ENCODE results near the gene C5orf15. TPM values are rescaled to one million over a fixed set of nuclear protein-coding genes. Genes with fewer than 3 reads are reported as not detected.

C5orf15 gene
- total and polyA plus RNA-seq, 4 donors, result 54.6 to 119 (median 81.4) TPM

- peak in 1 of 6 donors; percentile 5 for DNase-seq (ENCODE audit: low read depth in 4 of 6, low spot score in 6 of 6)
- Histone ChIP-seq H3K4me3 (ENCODE audit: low read depth, low read length) (peak overlapping the region; percentile 77), H3K27ac (ENCODE audit: low read depth, low read length) (peak overlapping the region; percentile 76), H3K4me1 (ENCODE audit: control insufficient read depth, insufficient read depth, low read length) (peaks cover 55% of the 10 kb centered on the region), H3K27me3 (ENCODE audit: control insufficient read depth, insufficient read depth, low read length) (no peaks in the 10 kb centered on the region), H3K9me3 (ENCODE audit: control insufficient read depth, insufficient read depth, low read length) (no peaks in the 10 kb centered on the region), H3K36me3 (ENCODE audit: control insufficient read depth, insufficient read depth, low read length) (peaks cover 17% of the 10 kb centered on the region)
- 0% methylated on average over 3 of the region's 11 CpGs for WGBS (ENCODE audit: insufficient coverage)
Measured at GRCh38 chr5:134003064-134003816, 34.8 kb upstream of the C5orf15 start.

- no peak overlapping the region for H3K4me3 ChIP-seq (ENCODE audit: low read depth, low read length)
- peaks cover 55% of the 10 kb centered on the region for H3K4me1 ChIP-seq (ENCODE audit: control insufficient read depth, insufficient read depth, low read length)
- no peak for DNase-seq (ENCODE audit: low read depth in 4 of 6, low spot score in 6 of 6)
Measured at GRCh38 chr5:134001938-134002731, 33.7 kb upstream of the C5orf15 start.

DNA sequence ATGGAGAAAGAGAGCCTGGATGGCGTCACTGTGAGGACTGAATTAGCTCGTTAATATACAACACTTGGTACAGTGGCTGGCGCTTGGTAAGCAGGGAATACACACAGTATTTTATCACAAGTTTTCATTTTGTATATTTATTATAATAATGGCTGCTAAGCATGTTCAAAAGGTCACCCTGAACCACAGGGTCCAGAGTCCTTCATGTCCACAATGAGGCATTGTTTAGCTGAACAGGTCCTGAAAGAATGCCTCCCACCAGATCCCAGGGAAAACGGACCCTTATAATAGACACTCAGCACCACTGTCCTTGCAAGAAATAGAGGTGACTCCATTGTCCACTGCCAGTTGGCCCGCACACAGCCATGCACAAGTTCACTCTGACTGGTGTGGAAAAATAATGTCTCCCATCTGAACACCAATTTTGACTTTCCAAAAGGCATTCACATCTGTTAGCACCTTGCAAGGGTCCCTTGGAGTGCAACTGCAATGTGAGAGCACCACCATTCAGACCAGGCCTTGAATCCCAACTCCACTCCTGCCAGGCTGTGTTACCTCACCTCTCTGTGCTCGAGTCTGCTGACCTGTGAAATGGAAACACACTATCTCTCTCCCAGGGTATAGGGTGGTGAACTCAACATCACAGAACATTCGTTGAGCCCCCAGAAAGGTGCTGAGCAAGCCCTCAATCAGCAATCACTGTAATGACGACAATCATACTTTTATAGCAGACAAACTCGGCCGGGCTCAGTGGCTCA, 32.5 kb upstream of the C5orf15 start:
- WGBS (ENCODE audit: insufficient coverage), result 84% methylated on average over 4 of the region's 10 CpGs
- H3K27ac ChIP-seq (ENCODE audit: low read depth, low read length), result no peak overlapping the region
- peaks cover 52% of the 10 kb centered on the region for H3K4me1 ChIP-seq (ENCODE audit: control insufficient read depth, insufficient read depth, low read length)
- DNase-seq (ENCODE audit: low read depth in 4 of 6, low spot score in 6 of 6), result no peak
- H3K36me3 ChIP-seq (ENCODE audit: control insufficient read depth, insufficient read depth, low read length), result peaks cover 17% of the 10 kb centered on the region
- no peak overlapping the region for H3K4me3 ChIP-seq (ENCODE audit: low read depth, low read length)
- H3K27me3 ChIP-seq (ENCODE audit: control insufficient read depth, insufficient read depth, low read length), result no peaks in the 10 kb centered on the region
- H3K9me3 ChIP-seq (ENCODE audit: control insufficient read depth, insufficient read depth, low read length), result no peaks in the 10 kb centered on the region

More at GRCh38 chr5:134001938-134002731, 33.7 kb upstream of the C5orf15 start:
- Histone ChIP-seq H3K27me3 (ENCODE audit: control insufficient read depth, insufficient read depth, low read length) (no peaks in the 10 kb centered on the region), H3K27ac (ENCODE audit: low read depth, low read length) (no peak overlapping the region), H3K36me3 (ENCODE audit: control insufficient read depth, insufficient read depth, low read length) (peaks cover 17% of the 10 kb centered on the region), H3K9me3 (ENCODE audit: control insufficient read depth, insufficient read depth, low read length) (no peaks in the 10 kb centered on the region)
- WGBS (ENCODE audit: insufficient coverage), result 95% methylated on average over 6 of the region's 13 CpGs

GRCh38 chr5:134000091-134000511, 31.7 kb upstream of the C5orf15 start:
- WGBS (ENCODE audit: insufficient coverage), result 78% methylated on average over 5 of the region's 5 CpGs
- Histone ChIP-seq H3K27ac (ENCODE audit: low read depth, low read length) (no peak overlapping the region), H3K36me3 (ENCODE audit: control insufficient read depth, insufficient read depth, low read length) (peaks cover 17% of the 10 kb centered on the region), H3K4me1 (ENCODE audit: control insufficient read depth, insufficient read depth, low read length) (peaks cover 51% of the 10 kb centered on the region), H3K27me3 (ENCODE audit: control insufficient read depth, insufficient read depth, low read length) (no peaks in the 10 kb centered on the region), H3K4me3 (ENCODE audit: low read depth, low read length) (no peak overlapping the region), H3K9me3 (ENCODE audit: control insufficient read depth, insufficient read depth, low read length) (no peaks in the 10 kb centered on the region)
- DNase-seq (ENCODE audit: low read depth in 4 of 6, low spot score in 6 of 6), result peak in 1 of 6 donors; percentile 55

GRCh38 chr5:133998807-133999206, 30.4 kb upstream of the C5orf15 start:
- DNase-seq (ENCODE audit: low read depth in 4 of 6, low spot score in 6 of 6), result no peak
- H3K4me3 ChIP-seq (ENCODE audit: low read depth, low read length), result no peak overlapping the region
- H3K27me3 ChIP-seq (ENCODE audit: control insufficient read depth, insufficient read depth, low read length), result no peaks in the 10 kb centered on the region
- peaks cover 52% of the 10 kb centered on the region for H3K4me1 ChIP-seq (ENCODE audit: control insufficient read depth, insufficient read depth, low read length)
- peaks cover 17% of the 10 kb centered on the region for H3K36me3 ChIP-seq (ENCODE audit: control insufficient read depth, insufficient read depth, low read length)
- no peak overlapping the region for H3K27ac ChIP-seq (ENCODE audit: low read depth, low read length)
- 97% methylated on average over 5 of the region's 7 CpGs for WGBS (ENCODE audit: insufficient coverage)
- no peaks in the 10 kb centered on the region for H3K9me3 ChIP-seq (ENCODE audit: control insufficient read depth, insufficient read depth, low read length)

DNA sequence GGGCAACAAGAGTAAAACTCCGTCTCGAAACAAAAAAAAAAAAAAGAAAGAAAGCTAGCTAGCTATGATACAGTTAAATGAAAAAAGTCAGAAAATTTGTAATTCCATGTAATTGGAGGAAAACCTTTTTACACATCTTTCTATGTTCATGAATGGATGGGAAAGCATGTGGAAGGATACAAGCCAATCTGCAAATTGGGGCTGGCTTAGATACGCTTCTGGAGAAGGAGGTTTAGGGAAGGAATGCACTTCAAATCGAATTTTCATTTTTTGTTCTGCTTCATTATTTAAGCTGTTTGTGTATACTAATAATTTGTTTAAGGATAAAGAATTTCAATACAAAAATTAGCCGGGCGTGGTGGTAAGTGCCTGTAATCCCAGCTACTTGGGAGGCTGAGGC, 29.6 kb upstream of the C5orf15 start:
- Histone ChIP-seq H3K4me1 (ENCODE audit: control insufficient read depth, insufficient read depth, low read length) (peaks cover 45% of the 10 kb centered on the region), H3K4me3 (ENCODE audit: low read depth, low read length) (no peak overlapping the region), H3K36me3 (ENCODE audit: control insufficient read depth, insufficient read depth, low read length) (peaks cover 17% of the 10 kb centered on the region), H3K9me3 (ENCODE audit: control insufficient read depth, insufficient read depth, low read length) (no peaks in the 10 kb centered on the region), H3K27ac (ENCODE audit: low read depth, low read length) (no peak overlapping the region), H3K27me3 (ENCODE audit: control insufficient read depth, insufficient read depth, low read length) (no peaks in the 10 kb centered on the region)
- 100% methylated on average over 2 of the region's 6 CpGs for WGBS (ENCODE audit: insufficient coverage)
- DNase-seq (ENCODE audit: low read depth in 4 of 6, low spot score in 6 of 6), result no peak

DNA sequence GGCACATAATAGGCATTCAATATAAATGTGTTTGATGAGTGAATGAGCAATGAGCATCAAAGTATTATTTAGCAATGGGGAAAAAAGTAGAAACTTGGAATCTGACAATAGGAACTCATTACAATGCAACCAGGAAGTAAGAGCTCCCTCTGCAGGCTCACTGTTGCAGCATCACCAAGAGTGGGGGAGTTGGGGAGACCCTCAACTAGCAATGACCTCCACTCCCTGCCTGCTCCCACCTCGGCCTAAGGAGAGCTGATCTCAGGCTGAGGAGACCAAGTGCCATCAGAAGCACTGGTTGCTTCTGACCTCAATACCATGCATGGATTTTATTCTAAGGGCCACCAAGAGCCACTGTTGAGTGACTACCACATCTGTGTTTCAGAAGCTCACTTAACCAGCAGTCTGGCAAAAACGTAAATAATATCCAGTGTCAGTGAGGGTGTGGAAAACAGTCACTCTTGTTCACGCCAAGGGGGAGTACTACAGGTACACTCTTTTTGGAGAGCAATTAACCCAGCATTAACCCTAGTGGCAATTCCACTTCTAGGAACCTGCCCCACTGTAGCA, 28.3 kb upstream of the C5orf15 start:
- no peak for DNase-seq (ENCODE audit: low read depth in 4 of 6, low spot score in 6 of 6)
- Histone ChIP-seq H3K27me3 (ENCODE audit: control insufficient read depth, insufficient read depth, low read length) (no peaks in the 10 kb centered on the region), H3K27ac (ENCODE audit: low read depth, low read length) (no peak overlapping the region), H3K4me3 (ENCODE audit: low read depth, low read length) (no peak overlapping the region), H3K9me3 (ENCODE audit: control insufficient read depth, insufficient read depth, low read length) (no peaks in the 10 kb centered on the region), H3K36me3 (ENCODE audit: control insufficient read depth, insufficient read depth, low read length) (peaks cover 12% of the 10 kb centered on the region), H3K4me1 (ENCODE audit: control insufficient read depth, insufficient read depth, low read length) (peaks cover 36% of the 10 kb centered on the region)
- WGBS (ENCODE audit: insufficient coverage), result 50% methylated on average over 1 of the region's 3 CpGs

DNA sequence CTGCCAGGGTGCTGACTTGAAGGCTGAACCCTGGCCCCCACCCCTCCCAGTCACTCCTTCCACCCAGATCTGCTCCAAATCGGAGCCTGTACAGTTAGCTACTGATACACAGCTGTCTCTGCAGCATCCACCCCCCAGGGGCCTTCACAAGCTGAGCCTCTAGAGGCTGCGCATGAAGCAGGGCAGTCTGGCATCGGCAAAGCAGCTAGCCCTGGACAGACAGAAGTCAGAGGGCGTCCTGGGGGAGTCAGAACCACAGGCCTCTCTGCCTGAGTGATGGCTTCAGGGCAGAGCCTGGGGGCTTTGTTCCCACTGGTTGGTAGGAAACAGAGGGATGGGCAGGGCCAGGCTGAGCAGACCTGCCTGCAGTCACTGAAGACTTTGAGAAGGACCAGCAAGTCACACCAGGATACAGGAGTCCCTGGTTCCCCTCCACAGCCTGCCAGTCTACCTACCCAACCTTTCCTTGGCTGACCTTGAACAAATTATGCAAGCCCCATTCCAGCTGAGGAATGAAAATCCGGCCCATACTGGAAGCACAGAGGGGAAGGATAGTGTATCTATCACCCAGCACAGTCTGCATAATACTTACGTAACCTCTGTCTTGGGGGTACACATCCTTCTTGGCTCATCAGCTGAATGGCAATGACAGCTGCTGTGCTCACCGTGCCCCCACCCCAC, 27.6 kb upstream of the C5orf15 start:
- DNase-seq (ENCODE audit: low read depth in 4 of 6, low spot score in 6 of 6), result no peak
- no peaks in the 10 kb centered on the region for H3K9me3 ChIP-seq (ENCODE audit: control insufficient read depth, insufficient read depth, low read length)
- 58% methylated on average over 5 of the region's 7 CpGs for WGBS (ENCODE audit: insufficient coverage)
- H3K27ac ChIP-seq (ENCODE audit: low read depth, low read length), result no peak overlapping the region
- no peaks in the 10 kb centered on the region for H3K27me3 ChIP-seq (ENCODE audit: control insufficient read depth, insufficient read depth, low read length)
- peaks cover 32% of the 10 kb centered on the region for H3K4me1 ChIP-seq (ENCODE audit: control insufficient read depth, insufficient read depth, low read length)
- H3K36me3 ChIP-seq (ENCODE audit: control insufficient read depth, insufficient read depth, low read length), result peaks cover 4% of the 10 kb centered on the region
- H3K4me3 ChIP-seq (ENCODE audit: low read depth, low read length), result no peak overlapping the region

DNA sequence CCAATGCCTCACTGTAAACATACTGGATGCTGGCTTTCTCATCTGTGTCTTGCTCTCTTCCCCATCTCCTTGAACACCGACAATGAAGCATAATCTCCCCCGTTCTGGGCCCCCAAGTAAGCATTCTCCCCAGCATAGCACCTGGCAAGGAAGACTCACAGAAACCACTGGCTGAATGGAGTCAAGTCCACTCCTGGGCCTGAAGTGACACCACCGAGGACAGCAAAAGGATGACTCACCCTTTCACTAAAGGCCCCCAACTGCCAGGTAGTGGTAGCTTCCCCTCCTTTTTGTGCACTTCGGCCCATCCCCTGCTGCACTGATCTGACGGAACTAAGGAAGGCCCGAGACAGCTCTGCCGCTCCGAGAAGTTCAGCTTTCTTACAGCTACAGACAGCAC, 26.9 kb upstream of the C5orf15 start:
- Histone ChIP-seq H3K27me3 (ENCODE audit: control insufficient read depth, insufficient read depth, low read length) (no peaks in the 10 kb centered on the region), H3K9me3 (ENCODE audit: control insufficient read depth, insufficient read depth, low read length) (no peaks in the 10 kb centered on the region), H3K4me1 (ENCODE audit: control insufficient read depth, insufficient read depth, low read length) (peaks cover 27% of the 10 kb centered on the region), H3K36me3 (ENCODE audit: control insufficient read depth, insufficient read depth, low read length) (peaks cover 3% of the 10 kb centered on the region), H3K27ac (ENCODE audit: low read depth, low read length) (no peak overlapping the region), H3K4me3 (ENCODE audit: low read depth, low read length) (no peak overlapping the region)
- no peak for DNase-seq (ENCODE audit: low read depth in 4 of 6, low spot score in 6 of 6)
- 63% methylated on average over 5 of the region's 8 CpGs for WGBS (ENCODE audit: insufficient coverage)
